Hindlimb muscle (tissue), 1 donor: ENCODE measurements around the gene SLC6A9. TPM values are rescaled to one million over a fixed set of nuclear protein-coding genes. Genes with fewer than 3 reads are reported as not detected.

ENCODE experiments used
- DNase-seq: peaks from one replicate; pipeline ENCODE4 v3.0.0-alpha.2; 2013
- polyA plus RNA-seq: library from polyadenylated mRNA; unstranded; fragments of 120-200 nt; gene quantifications from one replicate; pipeline ENCODE4 v1.2.1, GENCODE V29; 2013; ENCODE audit not compliant: insufficient read length

The SLC6A9 gene
- polyA plus RNA-seq, 1 donor, result 5.1 TPM

- DNase-seq, result no peak
These were observed 65.9 kb downstream of the SLC6A9 start for GRCh38 chr1:43965316-43965715.

DNA sequence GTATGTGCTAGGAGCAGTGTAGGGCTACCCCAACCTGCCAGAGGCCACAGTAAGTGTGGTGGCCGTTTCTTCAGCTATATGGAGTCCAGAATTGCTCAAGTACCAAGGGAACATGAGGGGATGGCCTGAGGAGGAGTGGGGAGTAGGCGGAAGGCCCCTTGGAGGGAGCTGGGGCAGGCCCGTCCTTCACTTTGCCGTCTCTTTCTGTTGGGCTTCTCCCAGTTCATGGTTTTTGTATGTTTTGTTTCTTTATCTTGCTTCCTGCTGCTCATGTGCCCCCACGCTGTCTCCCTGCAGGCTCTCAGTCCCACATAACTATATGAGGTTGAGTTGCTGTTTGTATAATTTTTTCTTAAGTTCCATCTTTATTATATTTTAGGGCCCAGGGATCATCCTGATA, 67.4 kb downstream of the SLC6A9 start:
- DNase-seq, result no peak

DNA sequence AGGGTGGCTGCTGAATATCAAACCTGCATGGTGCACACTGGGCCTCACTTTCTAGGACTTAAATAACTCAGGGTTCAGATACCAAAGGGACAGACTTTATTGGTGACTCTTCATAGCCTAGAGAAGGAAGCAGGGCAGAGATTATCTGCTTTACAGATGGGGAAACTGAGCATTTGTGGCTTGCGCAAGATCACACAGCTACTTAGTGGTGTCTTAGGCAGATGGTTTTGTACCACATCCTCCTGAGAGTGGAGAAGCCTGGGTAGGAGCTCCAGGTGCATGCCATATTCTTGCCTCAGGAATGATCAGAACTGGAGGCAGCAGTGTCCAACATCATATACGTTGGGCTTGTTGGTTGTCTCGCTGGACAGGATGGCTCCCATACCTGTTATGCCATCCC, 68.3 kb downstream of the SLC6A9 start:
- no peak for DNase-seq

- no peak for DNase-seq
These were observed 68.9 kb downstream of the SLC6A9 start for GRCh38 chr1:43962324-43962723.

DNA sequence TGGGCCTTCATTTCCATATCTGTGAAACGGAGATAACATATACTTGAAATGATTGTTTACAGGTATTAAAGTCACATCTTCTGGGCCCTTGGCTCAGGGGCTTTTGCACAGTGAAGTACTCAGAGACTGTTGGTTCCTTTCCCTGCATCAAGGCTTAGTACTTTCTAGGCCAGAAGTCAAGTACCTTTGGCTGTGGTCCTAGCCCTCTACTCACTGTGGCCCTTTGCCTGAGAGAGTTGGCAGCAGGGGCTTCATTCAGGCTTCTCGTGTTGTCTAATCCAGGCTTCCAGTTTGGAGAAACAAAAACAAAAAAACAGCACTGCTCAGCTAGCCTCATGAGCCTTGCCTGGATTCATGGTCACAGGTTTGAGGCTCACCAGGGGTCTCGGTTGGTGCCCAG, 69.6 kb downstream of the SLC6A9 start:
- DNase-seq, result no peak

DNA sequence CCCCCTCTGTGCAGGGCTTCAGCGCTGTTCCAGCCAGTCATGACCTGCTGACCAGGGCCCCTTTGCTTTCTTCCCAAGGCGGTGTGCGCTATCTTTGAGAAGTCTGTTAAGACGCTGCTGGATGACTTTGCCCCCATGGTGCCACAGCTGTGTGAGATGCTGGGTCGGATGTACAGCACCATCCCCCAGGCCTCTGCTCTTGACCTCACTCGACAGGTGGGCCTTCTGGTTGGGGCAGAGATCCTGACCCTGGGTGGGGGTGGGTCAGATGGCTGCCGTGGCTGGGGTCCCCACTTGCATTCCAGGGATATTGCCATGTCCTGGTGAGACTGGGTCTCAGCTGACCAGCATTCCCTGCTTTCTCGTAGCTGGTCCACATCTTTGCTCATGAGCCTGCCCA, 70.5 kb downstream of the SLC6A9 start:
- DNase-seq, result no peak

DNA sequence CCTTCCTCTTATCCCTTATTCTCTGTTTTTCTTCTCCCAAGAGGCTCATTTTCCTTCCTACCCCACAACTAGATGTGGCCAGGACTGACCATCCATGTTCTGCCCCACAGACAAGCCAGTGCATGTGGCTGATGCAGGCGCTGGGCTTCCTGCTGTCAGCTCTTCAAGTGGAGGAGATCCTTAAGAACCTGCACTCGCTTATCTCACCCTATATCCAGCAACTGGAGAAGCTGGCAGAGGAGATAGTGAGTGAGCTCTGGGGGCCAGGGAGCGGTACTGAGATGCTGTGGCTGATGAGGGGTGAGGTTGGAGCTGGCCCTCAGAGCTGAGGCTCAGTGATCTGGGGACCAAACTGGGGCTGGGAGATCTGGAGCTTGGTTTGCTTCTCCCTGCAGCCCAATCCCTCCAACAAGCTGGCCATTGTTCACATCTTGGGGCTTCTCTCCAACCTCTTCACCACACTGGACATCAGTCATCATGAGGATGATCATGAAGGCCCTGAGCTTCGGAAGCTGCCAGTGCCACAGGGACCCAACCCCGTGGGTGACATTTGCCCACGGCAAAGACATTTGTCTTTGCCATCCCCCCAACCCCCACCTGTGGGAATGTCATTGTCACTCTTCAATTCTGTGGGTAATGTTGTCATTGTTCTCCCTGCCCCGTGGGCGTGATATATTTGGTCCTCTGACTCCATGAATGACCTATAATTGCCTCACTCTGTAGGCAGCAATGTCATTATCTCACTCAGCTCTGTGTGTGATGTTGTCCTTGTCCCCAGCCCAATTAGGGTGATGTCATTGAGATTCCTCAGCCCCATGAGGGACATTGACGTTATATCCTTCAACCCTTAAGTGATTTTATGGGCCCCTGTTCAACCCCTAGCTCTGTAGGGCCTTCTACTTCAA, 72.7 kb downstream of the SLC6A9 start:
- no peak for DNase-seq

DNA sequence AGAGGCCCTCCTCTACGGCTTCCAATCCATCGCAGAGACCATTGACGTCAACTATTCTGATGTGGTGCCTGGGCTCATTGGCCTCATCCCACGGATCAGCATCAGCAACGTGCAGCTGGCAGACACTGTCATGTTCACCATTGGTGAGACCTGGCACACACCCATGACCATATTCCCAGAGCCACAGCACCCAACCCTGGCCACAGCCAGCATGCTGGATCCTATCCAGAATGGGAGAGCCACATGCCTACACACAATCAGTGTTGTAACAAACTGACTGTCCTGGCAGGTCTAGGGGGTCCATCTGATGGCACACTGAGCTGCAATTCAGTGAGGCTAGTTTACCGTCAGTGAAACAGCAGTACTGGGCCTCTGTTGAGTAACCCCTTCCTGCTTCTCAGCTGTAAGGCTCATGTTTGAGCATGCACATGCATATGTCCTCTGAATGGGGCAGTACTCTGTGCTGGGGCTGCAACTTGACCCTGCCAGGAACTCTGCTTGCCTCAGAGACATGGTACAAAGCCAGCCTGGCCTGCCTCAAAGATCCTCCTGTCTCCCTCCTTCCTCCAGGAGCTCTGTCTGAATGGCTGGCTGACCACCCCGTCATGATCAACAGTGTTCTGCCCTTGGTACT, 73.7 kb downstream of the SLC6A9 start:
- DNase-seq, result no peak

DNA sequence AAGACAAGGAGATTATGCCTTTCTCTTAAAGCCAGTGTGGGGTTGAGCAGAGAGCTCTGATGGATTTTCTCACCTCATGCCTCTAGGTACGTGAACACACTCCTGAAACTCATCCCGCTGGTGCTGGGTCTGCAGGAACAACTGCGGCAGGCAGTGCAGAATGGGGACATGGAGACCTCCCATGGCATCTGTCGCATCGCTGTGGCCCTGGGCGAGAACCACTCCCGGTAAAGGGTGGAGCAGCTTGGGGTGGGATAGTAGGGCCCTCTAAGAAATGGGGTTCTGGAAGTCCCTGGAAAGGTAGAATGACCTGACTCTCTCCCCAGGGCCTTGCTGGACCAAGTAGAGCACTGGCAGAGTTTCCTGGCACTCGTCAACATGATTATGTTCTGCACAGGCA, 75.0 kb downstream of the SLC6A9 start:
- DNase-seq, result no peak

DNA sequence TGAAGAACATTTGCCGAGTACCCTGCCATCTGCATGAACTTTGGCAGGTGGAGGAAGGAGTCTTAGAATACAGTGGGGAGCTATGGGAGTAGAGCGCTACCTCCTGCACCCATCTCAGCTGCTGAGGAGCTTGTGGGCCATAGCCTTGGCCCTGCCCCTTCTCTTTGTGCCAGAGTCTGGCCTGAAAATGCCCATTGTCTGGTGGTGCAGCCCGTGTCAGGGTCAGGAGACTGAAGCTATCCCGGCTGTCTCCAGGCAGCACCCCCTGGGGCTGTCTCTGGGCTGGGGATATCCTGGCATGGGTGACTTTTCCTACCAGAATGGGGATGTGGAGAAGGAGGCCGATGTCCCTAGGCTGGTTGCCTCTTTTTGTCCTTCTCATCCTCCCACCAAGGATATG, 77.2 kb downstream of the SLC6A9 start:
- DNase-seq, result no peak

- no peak for DNase-seq
These were observed 77.9 kb downstream of the SLC6A9 start for GRCh38 chr1:43953361-43953760.

DNA sequence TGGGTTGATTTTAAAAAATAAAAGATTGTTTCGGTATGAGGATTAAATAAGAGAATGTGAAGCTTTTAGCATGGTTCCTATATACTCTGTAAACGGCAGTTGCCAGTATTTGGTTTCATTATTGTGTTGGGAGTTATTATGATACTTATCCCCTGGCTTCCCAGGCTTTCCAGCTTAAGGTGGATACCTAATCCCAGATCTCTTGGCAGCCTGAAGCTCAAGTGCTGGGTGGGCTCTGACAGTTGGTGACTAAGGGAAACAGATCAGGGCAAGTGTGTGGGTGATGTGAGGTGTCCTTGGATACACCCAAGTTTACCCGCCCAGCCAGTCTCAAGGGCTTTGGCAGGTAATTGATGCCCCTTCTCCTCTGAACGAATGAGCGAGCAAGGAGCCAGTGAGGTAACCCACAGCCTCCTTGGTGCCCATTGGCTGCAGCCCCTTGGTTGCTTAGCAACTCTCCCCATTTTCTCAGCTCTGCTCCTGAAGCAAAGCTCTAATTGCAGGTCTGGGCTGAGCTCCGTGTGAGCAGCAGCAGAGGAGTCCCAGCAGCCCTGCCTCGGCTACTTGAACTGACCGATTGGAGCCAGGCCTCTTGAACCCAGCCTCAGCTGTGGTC, 78.4 kb downstream of the SLC6A9 start:
- no peak for DNase-seq

DNA sequence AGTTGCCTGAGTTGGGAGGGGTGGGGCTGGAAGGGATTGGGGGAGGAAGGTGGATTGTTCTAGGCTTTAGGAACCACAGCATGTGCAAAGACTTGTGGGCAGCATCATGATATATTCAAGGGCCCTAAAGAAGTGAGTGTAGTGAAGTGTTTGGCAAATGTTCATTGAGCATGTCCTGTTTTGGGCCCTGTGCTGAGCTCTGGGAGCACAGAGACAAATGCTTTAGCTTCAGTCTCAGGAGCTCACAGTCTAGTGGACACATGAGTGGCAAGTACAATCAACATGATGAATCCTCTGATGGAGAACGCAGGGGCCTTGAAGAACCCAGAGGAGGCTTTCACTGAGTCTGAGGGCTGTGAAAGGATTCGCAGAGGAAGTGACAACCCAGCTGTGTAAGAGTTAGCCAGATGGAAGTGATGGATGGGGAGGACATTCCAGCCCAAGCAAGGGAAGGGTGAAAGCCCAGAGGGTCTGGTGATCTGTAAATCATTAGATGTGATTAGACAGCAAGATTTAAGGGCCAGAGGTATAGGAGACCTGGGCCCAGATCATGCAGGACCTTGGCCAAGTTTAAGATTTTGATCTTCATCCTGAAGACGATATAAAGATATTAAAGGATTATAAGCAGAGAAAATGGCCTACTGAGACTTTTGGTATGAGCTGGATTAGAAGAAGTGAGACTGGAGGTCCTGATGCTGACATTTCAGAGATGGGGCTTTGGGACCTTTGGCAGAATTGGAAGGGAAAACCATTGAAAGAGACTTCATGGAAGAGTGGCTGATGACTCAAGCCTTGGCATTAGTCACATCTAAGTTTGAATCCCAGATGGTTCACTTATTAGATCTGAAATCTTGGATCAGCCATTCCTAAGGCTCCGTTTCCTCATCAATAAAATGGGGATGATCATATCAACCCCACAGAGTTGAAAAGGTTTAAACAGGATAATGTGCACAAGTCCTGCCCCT, 80.0 kb downstream of the SLC6A9 start:
- no peak for DNase-seq

DNA sequence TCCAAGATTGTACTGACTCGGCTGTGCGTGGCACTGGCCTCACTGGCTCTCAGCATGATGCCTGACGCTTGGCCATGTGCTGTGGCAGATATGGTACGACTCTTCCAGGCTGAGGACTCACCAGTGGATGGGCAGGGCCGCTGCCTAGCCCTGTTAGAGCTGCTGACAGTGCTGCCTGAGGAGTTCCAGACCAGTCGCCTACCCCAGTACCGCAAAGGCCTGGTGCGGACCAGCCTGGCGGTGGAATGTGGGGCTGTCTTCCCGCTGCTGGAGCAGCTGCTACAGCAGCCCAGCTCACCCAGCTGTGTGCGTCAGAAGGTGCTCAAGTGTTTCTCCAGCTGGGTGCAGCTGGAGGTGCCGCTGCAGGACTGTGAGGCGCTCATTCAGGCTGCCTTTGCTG, 81.6 kb downstream of the SLC6A9 start:
- no peak for DNase-seq

- no peak for DNase-seq
These were observed 83.3 kb downstream of the SLC6A9 start for GRCh38 chr1:43947874-43948437.

GRCh38 chr1:43947061-43947873, 84.0 kb downstream of the SLC6A9 start:
- no peak for DNase-seq

Other genes with a start within 250 kb of the SLC6A9 start
- gene ARTN, start 97.7 kb downstream of the SLC6A9 start, polyA plus RNA-seq, result 1.1 TPM
- 29.2 TPM for gene IPO13, start 84.5 kb downstream of the SLC6A9 start, polyA plus RNA-seq
- 19.5 TPM for gene DPH2, start 61.5 kb downstream of the SLC6A9 start, polyA plus RNA-seq
- 50.4 TPM for gene ATP6V0B, start 56.5 kb downstream of the SLC6A9 start, polyA plus RNA-seq
- 41.5 TPM for gene B4GALT2, start 52.3 kb downstream of the SLC6A9 start, polyA plus RNA-seq
- gene CCDC24, start 39.9 kb downstream of the SLC6A9 start, polyA plus RNA-seq, result 1.9 TPM
- not detected for gene KLF17, start 87.4 kb upstream of the SLC6A9 start, polyA plus RNA-seq
- not detected for gene KLF18, start 110.2 kb upstream of the SLC6A9 start, polyA plus RNA-seq
- gene DMAP1, start 182.0 kb upstream of the SLC6A9 start, polyA plus RNA-seq, result 45.2 TPM